HL-60 (cell line): Measurements from ENCODE around the gene BAZ1B.

Experiments used
- CTCF ChIP-seq: IDR thresholded peaks from one replicate; pipeline ENCODE4 v1.5.1; 2011; ENCODE audit warnings: low read length, control low read depth, inconsistent platforms; ENCODE audit not compliant: insufficient read depth
- GABPA ChIP-seq: IDR thresholded peaks from 2 replicates; pipeline ENCODE4 v1.6.1; 2012; ENCODE audit warnings: low read depth
- POLR2AphosphoS5 ChIP-seq: IDR thresholded peaks from 2 replicates; pipeline ENCODE4 v1.6.1; 2012; ENCODE audit warnings: low read depth
- REST ChIP-seq: IDR thresholded peaks from 2 replicates; pipeline ENCODE4 v1.6.1; 2012; ENCODE audit warnings: low read depth; ENCODE audit not compliant: insufficient replicate concordance
- SPI1 ChIP-seq: IDR thresholded peaks from 2 replicates; pipeline ENCODE4 v1.6.1; 2012; ENCODE audit warnings: low read depth, mild to moderate bottlenecking, borderline replicate concordance

- no peak for TF ChIP-seq CTCF
- TF ChIP-seq GABPA, result no peak
- TF ChIP-seq POLR2AphosphoS5, result no peak
- no peak for TF ChIP-seq REST
- no peak for TF ChIP-seq SPI1
Observed at GRCh38 chr7:73518470-73518869, 3.6 kb downstream of the BAZ1B start.
